ENCODE data around the gene PLA2G6.

DNA sequence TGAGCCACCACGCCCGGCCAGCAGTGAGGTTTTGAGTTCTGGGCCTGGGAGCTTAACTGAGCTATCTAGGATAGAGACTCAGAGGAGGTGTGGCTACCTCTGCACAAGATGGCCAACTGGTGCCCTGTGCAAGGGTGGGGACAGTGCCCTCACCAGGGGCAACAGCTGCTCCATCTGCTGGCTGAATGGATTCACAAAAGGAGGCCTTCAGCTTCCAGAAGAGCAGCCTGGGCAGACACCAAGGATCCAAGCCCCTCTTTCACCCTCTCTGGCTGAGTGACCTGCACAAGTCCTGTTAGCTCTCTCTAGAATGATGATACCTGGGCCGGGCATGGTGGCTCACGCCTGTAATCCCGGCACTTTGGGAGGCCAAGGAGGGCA, 37.6 kb downstream of the PLA2G6 start:
- TF ChIP-seq, protein P1, sequence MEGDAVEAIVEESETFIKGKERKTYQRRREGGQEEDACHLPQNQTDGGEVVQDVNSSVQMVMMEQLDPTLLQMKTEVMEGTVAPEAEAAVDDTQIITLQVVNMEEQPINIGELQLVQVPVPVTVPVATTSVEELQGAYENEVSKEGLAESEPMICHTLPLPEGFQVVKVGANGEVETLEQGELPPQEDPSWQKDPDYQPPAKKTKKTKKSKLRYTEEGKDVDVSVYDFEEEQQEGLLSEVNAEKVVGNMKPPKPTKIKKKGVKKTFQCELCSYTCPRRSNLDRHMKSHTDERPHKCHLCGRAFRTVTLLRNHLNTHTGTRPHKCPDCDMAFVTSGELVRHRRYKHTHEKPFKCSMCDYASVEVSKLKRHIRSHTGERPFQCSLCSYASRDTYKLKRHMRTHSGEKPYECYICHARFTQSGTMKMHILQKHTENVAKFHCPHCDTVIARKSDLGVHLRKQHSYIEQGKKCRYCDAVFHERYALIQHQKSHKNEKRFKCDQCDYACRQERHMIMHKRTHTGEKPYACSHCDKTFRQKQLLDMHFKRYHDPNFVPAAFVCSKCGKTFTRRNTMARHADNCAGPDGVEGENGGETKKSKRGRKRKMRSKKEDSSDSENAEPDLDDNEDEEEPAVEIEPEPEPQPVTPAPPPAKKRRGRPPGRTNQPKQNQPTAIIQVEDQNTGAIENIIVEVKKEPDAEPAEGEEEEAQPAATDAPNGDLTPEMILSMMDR (IDR thresholded peaks at IDR 0.05) = no peak
- TF ChIP-seq POLR2A (IDR thresholded peaks at IDR 0.05) = no peak

Data from esophagus squamous epithelium (tissue), 4 donors.